HAP-1 (cell line): ENCODE results near the gene RNF133.
"Not testable (repeated sequence)": the region's sequence is repeated elsewhere in the genome, so short reads cannot be mapped to it uniquely, and the experiment has no call there.

ENCODE experiments used
- DNase-seq, 2 experiments: peaks; one replicate each; pipeline ENCODE4 v3.0.0-alpha.2; 2016 to 2020; ENCODE audit warnings: low spot score in 2 of 2
- H3K27me3 ChIP-seq: fragments of 250-450 bp; sonication (Bioruptor Pico); 2 replicates; pipeline ENCODE4 v1.5.1; 2020; ENCODE audit warnings: low read depth, mild to moderate bottlenecking, moderate library complexity
- H3K36me3 ChIP-seq: fragments of 250-450 bp; sonication (Bioruptor Pico); replicated peaks from 2 replicates; pipeline ENCODE4 v1.5.1; 2020; ENCODE audit warnings: mild to moderate bottlenecking
- H3K4me1 ChIP-seq: fragments of 250-450 bp; sonication (Bioruptor Pico); 2 replicates; pipeline ENCODE4 v1.5.1; 2020; ENCODE audit warnings: mild to moderate bottlenecking
- H3K4me3 ChIP-seq: fragments of 250-450 bp; sonication (Bioruptor Pico); 2 replicates; pipeline ENCODE4 v1.5.1; 2020; ENCODE audit warnings: mild to moderate bottlenecking, moderate library complexity
- H3K9me3 ChIP-seq: fragments of 250-450 bp; sonication (Bioruptor Pico); 2 replicates; pipeline ENCODE4 v1.5.1; 2020; ENCODE audit warnings: mild to moderate bottlenecking, moderate library complexity
- in situ Hi-C: fragments of 300-500 bp; cut with MboI; formaldehyde crosslinking; loops from 3 replicates; pipeline ENCODE4 v1.14.3; 2020; ENCODE audit warnings: low sequenced_read_pairs, inconsistent platforms, mixed read lengths

The RNF133 gene

DNA sequence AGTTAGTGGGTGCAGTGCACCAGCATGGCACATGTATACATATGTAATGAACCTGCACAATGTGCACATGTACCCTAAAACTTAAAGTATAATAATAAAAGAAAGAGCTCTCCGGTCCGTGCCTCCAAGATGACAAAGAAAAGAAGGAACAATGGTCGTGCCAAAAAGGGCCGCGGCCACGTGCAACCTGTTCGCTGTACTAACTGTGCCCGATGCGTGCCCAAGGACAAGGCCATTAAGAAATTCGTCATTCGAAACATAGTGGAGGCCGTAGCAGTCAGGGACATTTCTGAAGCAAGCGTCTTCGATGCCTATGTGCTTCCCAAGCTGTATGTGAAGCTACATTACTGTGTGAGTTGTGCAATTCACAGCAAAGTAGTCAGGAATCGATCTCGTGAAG is 17.7 kb downstream of the RNF133 start:
- H3K36me3 ChIP-seq, H3K9me3 ChIP-seq, DNase-seq, H3K4me1 ChIP-seq, H3K27me3 ChIP-seq, in situ Hi-C loops, H3K4me3 ChIP-seq: not testable (repeated sequence)

DNA sequence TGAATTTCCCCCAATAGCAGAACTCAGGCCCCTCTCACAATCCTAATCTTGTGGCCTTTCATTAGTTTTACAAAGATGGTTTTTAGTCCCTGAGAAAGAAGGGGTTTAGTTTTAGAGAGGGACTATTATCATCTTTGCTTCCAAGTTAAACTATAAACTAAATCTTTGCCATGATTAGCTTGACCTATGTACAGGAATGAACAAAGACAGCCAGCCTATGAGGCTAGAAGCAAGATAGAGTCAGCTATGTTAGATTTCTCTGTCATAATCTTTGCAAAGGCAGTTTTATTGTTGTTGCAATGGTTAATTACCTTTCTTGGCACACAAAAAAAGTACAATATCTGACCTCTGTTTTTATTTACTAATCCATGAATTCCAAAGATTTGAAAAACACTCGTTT is 19.1 kb downstream of the RNF133 start:
- H3K4me1 ChIP-seq: no peaks in the 10 kb centered on the region
- no peaks in the 10 kb centered on the region for H3K27me3 ChIP-seq
- no peak for DNase-seq
- no peaks in the 10 kb centered on the region for H3K9me3 ChIP-seq
- in situ Hi-C loops: no loop called here
- H3K4me3 ChIP-seq: no peak overlapping the region
- H3K36me3 ChIP-seq: no peaks in the 10 kb centered on the region

DNA sequence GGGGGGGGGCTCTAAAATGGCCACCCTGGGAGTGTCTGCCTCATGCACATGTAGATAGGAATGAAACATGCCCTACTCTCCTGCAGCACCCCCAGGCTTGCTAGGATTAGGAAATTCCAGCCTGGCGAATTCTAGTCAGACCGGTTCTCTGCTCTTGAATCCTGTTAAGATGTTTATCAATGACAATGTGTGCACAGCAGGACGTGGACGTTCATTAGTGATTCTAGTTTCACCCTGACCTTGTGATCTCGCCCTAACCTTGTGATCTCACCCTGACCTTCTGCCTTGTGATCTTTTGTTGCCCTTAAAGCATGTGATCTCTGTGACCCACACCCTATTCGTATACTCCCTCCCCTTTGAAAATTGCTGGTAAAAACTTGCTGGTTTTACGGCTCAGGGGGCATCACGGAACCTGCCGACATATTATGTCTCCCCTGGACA is 19.6 kb downstream of the RNF133 start:
- H3K4me3 ChIP-seq, H3K36me3 ChIP-seq, H3K27me3 ChIP-seq, in situ Hi-C loops, DNase-seq, H3K4me1 ChIP-seq, H3K9me3 ChIP-seq: not testable (repeated sequence)

DNA sequence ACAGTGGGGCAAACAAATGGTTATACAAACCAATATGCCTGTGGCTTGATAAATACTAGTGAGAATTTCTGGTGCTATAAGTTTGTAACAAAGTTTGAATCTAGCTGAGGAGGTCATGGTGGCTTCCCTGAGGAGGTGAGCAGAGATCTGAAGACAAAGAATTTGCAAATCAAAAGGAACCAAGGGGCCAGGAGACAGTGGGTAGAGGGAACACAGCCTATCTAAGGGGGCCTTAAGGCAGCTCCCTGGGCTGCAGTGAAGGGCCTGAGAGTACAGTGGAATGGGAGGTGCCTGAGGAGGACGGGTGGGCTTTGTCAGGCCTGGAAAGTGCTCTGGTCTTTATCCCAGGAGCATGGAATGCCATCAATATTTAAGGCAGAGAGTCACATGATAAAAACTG is 21.8 kb downstream of the RNF133 start:
- no peaks in the 10 kb centered on the region for H3K36me3 ChIP-seq
- no peak for DNase-seq
- H3K4me3 ChIP-seq: no peak overlapping the region
- no peaks in the 10 kb centered on the region for H3K4me1 ChIP-seq
- no peaks in the 10 kb centered on the region for H3K9me3 ChIP-seq
- no peaks in the 10 kb centered on the region for H3K27me3 ChIP-seq
- in situ Hi-C loops: no loop called here

DNA sequence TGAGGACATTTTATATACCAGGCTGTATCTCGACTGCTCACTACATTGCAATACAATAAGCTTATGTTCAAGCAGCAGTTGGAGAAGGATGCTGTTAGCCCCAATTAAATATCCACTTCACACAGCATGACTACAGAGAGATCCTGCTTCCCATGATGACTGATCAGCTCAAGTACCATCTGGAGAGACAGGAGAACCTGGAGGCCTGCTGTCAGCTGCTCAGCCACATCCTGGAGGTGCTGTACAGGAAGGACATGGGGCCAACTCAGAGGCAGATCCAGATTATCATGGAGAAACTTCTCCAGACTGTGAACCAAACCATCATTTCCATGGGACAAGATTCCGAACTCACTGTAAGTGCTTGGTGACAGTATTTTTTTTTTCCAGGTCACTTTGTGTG is 22.5 kb downstream of the RNF133 start:
- no peak for DNase-seq
- in situ Hi-C loops: no loop called here

DNA sequence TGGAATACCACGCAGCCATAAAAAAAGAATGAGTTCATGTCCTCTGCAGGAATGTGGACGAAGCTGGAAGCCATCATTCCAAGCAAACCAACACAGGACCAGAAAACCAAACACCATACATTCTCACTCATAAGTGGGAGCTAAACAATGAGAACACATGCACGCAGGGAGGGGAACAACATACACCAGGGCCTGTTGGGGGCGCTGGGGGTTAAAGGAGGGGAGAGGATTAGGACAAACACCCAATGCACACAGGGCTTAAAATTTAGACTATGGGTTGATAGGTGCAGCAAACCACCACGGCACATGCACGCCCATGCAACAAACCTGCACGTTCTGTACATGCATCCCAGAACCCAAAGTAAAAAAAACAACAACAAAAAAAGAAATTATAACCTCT is 23.3 kb downstream of the RNF133 start:
- peak in 1 of 2 experiments; percentile 21 for DNase-seq
- in situ Hi-C loops: no loop called here
- no peak overlapping the region for H3K4me3 ChIP-seq
- H3K4me1 ChIP-seq: no peaks in the 10 kb centered on the region
- no peaks in the 10 kb centered on the region for H3K9me3 ChIP-seq
- no peaks in the 10 kb centered on the region for H3K36me3 ChIP-seq
- H3K27me3 ChIP-seq: no peaks in the 10 kb centered on the region

More for the DNA sequence above, 22.5 kb downstream of the RNF133 start:
- Histone ChIP-seq H3K27me3 (no peaks in the 10 kb centered on the region), H3K4me1 (no peaks in the 10 kb centered on the region), H3K4me3 (no peak overlapping the region), H3K36me3 (no peaks in the 10 kb centered on the region), H3K9me3 (no peaks in the 10 kb centered on the region)

DNA sequence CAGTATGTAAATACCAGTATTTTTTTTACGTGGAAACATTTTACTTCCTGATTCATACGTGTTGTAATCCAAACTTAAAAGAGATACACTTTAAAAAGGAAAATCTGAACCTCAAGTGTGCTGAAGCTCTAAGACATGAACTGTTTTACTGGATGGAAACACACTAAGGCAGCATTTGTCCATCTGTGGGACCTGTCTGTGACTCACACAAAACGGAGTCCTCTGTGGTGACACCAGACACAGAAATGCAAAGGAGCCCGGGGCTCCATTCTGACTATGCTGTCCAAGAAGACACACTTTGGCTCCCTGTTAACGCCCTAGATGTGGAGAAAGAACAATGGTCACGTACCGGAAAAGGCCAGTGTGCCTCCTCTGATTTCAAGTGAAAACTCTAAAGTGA is 23.9 kb downstream of the RNF133 start:
- H3K36me3 ChIP-seq: no peaks in the 10 kb centered on the region
- in situ Hi-C loops: no loop called here
- no peaks in the 10 kb centered on the region for H3K27me3 ChIP-seq
- no peak overlapping the region for H3K4me3 ChIP-seq
- H3K9me3 ChIP-seq: no peaks in the 10 kb centered on the region
- H3K4me1 ChIP-seq: no peaks in the 10 kb centered on the region
- DNase-seq: no peak

DNA sequence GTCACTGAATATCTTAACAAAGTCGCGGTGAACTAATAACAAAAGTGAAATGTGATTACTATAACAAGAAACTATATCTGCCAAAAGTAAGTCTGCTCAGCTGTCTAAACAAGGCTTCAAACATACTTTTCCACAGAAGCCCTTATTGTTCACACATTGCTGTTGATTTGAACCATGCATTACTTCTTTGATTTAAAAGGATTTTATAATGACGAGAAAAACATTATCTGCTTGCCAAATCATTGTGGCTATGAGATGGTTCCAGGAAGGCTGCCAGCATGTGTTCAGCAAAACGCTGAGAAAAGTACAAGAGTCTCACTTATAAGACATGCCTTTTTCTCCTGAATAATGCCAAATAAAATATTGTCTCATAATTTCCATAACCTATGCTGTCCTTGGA is 24.4 kb downstream of the RNF133 start:
- DNase-seq: no peak

DNA sequence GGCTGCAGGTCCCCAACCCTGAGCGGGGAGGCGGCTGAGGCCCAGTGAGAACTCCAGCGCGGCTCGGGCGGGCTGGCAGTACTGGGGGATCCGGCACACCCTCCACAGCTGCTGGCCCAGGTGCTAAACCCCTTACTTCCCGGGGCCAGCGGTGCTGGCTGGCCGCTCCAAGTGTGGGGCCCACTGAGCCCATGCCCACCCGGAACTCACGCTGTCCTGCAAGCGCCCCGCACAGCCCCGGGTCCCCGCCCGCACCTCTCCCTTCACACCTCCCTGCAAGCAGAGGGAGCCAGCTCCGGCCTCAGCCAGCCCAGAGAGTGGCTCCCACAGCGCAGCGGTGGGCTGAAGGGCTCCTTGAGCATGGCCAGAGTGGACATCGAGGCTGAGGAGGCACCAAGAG is 25.0 kb downstream of the RNF133 start:
- no peaks in the 10 kb centered on the region for H3K4me1 ChIP-seq
- in situ Hi-C loops: no loop called here
- no peak for DNase-seq
- H3K4me3 ChIP-seq: no peak overlapping the region
- H3K27me3 ChIP-seq: no peaks in the 10 kb centered on the region
- no peaks in the 10 kb centered on the region for H3K36me3 ChIP-seq
- H3K9me3 ChIP-seq: no peaks in the 10 kb centered on the region

More for the DNA sequence above, 24.4 kb downstream of the RNF133 start:
- no peak overlapping the region for H3K4me3 ChIP-seq
- no peaks in the 10 kb centered on the region for H3K4me1 ChIP-seq
- H3K27me3 ChIP-seq: no peaks in the 10 kb centered on the region
- H3K9me3 ChIP-seq: no peaks in the 10 kb centered on the region
- in situ Hi-C loops: no loop called here
- H3K36me3 ChIP-seq: no peaks in the 10 kb centered on the region

DNA sequence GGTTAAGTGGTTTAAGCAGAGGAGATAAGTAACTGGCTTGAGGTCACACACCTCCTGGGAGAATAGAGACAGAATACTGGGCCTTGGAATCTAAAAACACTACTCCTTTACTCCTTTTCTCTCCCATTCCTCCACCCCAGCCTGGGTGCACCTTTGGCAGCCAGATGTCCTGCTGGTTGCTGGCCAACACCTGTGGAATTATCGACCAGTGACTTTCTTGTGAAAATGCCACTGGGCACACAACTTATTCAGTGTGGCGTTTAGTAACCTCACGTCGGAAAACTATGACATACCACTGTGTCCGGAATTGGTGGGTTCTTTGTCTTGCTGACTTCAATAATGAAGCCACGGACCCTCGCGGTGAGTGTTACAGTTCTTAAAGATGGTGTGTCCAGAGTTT is 26.4 kb downstream of the RNF133 start:
- H3K4me1 ChIP-seq: no peaks in the 10 kb centered on the region
- no peak overlapping the region for H3K4me3 ChIP-seq

DNA sequence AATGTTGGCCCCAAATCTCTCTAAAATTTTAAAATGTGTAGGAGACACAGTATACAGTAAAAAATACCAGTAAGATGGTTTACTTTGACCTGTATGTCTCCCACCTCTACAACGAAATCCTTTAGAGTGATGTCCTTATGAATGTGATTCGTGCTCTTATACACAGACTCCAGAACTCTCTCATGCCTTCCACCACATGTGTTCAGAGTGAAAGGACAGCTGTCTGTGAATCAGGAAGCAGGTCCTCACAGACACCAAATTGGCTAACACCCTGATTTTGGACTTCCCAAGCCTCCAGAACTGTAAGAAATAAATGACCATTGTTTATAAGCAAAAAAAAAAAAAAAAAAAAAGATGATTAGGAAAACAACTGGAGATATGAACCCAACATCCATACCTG is 35.2 kb downstream of the RNF133 start:
- H3K9me3 ChIP-seq: no peaks in the 10 kb centered on the region
- H3K36me3 ChIP-seq: no peaks in the 10 kb centered on the region
- in situ Hi-C loops: no loop called here
- no peak for DNase-seq
- no peak overlapping the region for H3K4me3 ChIP-seq
- no peaks in the 10 kb centered on the region for H3K4me1 ChIP-seq
- H3K27me3 ChIP-seq: no peaks in the 10 kb centered on the region

More for the DNA sequence above, 26.4 kb downstream of the RNF133 start:
- H3K9me3 ChIP-seq: no peaks in the 10 kb centered on the region
- H3K36me3 ChIP-seq: no peaks in the 10 kb centered on the region
- in situ Hi-C loops: no loop called here
- no peak for DNase-seq
- no peaks in the 10 kb centered on the region for H3K27me3 ChIP-seq

DNA sequence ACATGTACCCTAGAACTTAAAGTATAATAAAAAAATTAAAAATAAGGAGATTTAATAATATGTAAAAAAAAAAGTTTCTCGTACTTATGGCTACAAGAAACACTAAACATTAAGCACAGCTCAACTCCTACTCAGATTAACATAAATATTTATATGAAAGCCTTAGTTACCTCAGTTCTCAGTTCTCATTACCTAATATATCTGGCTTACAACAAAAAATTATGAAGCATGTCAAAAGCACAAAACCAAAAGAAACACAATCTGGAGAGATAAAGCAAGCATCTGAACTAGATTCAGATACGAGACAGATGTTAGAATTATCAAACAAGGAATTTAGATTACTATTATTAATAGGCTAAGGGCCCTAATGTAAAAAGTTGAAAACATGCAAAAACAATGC is 40.1 kb downstream of the RNF133 start:
- no peak overlapping the region for H3K4me3 ChIP-seq
- no peaks in the 10 kb centered on the region for H3K4me1 ChIP-seq
- no peak for DNase-seq
- in situ Hi-C loops: no loop called here
- no peaks in the 10 kb centered on the region for H3K9me3 ChIP-seq
- H3K27me3 ChIP-seq: no peaks in the 10 kb centered on the region
- H3K36me3 ChIP-seq: no peaks in the 10 kb centered on the region

DNA sequence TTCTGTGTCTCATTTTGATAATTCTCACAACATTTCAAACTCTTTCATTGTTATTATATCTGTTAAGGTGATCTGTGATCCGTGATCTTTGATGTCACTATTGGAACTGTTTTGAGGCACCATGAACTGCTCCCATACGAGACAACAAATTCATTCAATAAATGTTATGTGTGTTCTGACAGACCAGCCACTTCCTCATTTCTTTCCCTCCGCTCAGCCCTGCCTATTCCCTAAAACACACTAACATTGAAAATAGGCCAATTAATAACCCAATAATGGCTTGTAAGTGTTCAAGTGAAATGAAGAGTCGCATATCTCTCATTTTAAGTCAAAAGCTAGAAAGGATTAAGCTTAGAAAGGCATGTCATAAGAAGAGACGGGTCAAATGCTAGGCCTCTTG is 45.2 kb downstream of the RNF133 start:
- H3K9me3 ChIP-seq: no peaks in the 10 kb centered on the region
- H3K4me1 ChIP-seq: no peaks in the 10 kb centered on the region
- no peaks in the 10 kb centered on the region for H3K36me3 ChIP-seq
- no peak overlapping the region for H3K4me3 ChIP-seq
- DNase-seq: no peak
- H3K27me3 ChIP-seq: no peaks in the 10 kb centered on the region; the same call in 1 of the 2 replicates
- in situ Hi-C loops: no loop called here

DNA sequence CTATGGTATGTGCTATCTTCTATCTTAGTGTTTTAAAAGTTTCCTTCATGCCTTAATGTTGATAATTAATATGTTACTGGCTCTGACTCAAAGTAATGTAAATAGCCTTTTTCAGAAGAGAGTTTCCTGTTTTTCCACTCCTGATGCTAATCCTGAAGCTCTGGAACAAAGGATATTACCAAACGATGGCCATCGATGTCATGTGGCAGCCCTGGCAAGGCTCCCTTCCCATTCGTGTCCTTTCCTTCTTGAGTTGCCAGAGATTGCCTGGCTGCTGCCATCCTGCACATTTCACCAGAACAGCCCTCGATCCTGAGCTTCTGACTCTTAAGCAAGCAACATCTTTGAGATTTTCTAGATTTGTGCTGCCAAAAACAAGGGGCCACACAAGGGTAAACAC is 46.0 kb downstream of the RNF133 start:
- no peaks in the 10 kb centered on the region for H3K36me3 ChIP-seq
- H3K4me1 ChIP-seq: no peaks in the 10 kb centered on the region
- in situ Hi-C loops: no loop called here
- no peak overlapping the region for H3K4me3 ChIP-seq
- no peak for DNase-seq
- H3K9me3 ChIP-seq: no peaks in the 10 kb centered on the region
- no peaks in the 10 kb centered on the region; the same call in 1 of the 2 replicates for H3K27me3 ChIP-seq

DNA sequence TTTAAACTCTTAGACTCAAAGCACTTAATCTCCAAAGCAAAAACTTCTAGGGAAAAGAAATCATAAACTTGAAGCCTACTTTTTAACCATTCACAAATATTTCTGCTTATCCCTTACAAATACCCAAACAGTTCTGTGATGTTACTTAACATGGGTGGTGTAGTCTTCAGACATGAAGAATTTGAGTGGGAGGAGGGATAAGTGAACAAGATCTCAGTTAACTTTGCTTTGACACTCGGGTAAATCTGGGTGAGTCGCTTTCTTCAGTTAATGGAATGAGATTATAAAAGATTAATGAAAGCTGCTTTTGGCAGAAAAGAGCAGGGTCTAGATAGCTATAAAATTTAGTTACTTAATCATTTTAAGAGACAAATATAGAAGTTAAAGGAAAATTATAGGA is 47.5 kb downstream of the RNF133 start:
- Histone ChIP-seq H3K27me3 (no peaks in the 10 kb centered on the region; the same call in 1 of the 2 replicates), H3K4me1 (no peaks in the 10 kb centered on the region), H3K9me3 (no peaks in the 10 kb centered on the region), H3K36me3 (no peaks in the 10 kb centered on the region), H3K4me3 (no peak overlapping the region)
- DNase-seq: no peak
- in situ Hi-C loops: no loop called here
